Esophagus muscularis mucosa (tissue), 4 donors: ENCODE measurements around the gene ZNF385D. TPM values are rescaled to one million over a fixed set of nuclear protein-coding genes. Genes with fewer than 3 reads are reported as not detected.

ENCODE experiments used
- DNase-seq: peaks from one replicate; pipeline ENCODE4 v3.0.0-alpha.2; 2017; ENCODE audit errors: extremely low spot score
- H3K27ac ChIP-seq, 4 donors: fragments of 200-600 bp; sonication (generic); replicated peaks in 1 of 4; 1 replicate in 3 of 4; 2 replicates in 1 of 4; pipeline ENCODE4 v1.5.1; 2016 to 2019; ENCODE audit warnings: mild to moderate bottlenecking in 1 of 4
- H3K27me3 ChIP-seq, 4 donors: fragments of 200-600 bp; sonication (generic); one replicate each; pipeline versions ENCODE4 v1.5.1 to v1.6.0; 2016 to 2019
- H3K36me3 ChIP-seq, 4 donors: fragments of 200-600 bp; sonication (generic); one replicate each; pipeline ENCODE4 v1.5.1; 2016 to 2019
- H3K4me1 ChIP-seq, 4 donors: fragments of 200-600 bp; sonication (generic); one replicate each; pipeline ENCODE4 v1.5.1; 2016 to 2019
- H3K4me3 ChIP-seq, 4 donors: fragments of 200-600 bp; sonication (generic); 1 replicate in 2 of 4; 2 replicates in 2 of 4; pipeline ENCODE4 v1.5.1; 2016 to 2019; ENCODE audit warnings: mild to moderate bottlenecking in 4 of 4, moderate library complexity in 1 of 4
- H3K9me3 ChIP-seq, 4 donors: fragments of 200-600 bp; sonication (generic); 1 replicate in 3 of 4; 2 replicates in 1 of 4; pipeline ENCODE4 v1.5.1; 2016 to 2019
- CTCF ChIP-seq, 3 experiments: fragments of 200-600 bp in 2 of 3; fragments of 450-650 bp in 1 of 3; sonication (generic) in 2 of 3; IDR thresholded peaks; one replicate each; pipeline ENCODE4 v1.5.1; 2017 to 2019; ENCODE audit warnings: antibody characterized with exemption in 3 of 3, mild to moderate bottlenecking in 2 of 3, moderate library complexity in 1 of 3
- EP300 ChIP-seq: sonication (generic); formaldehyde crosslinking; IDR thresholded peaks from one replicate; pipeline ENCODE4 v1.6.1; 2017; ENCODE audit warnings: antibody characterized with exemption
- POLR2A ChIP-seq: fragments of 450-650 bp; IDR thresholded peaks from one replicate; pipeline ENCODE4 v1.6.1; 2017; ENCODE audit warnings: antibody characterized with exemption, moderate library complexity, mild to moderate bottlenecking, low read depth
- POLR2AphosphoS5 ChIP-seq, 2 donors: sonication (generic); formaldehyde crosslinking; IDR thresholded peaks; one replicate each; pipeline ENCODE4 v1.6.1; 2017; ENCODE audit warnings: antibody characterized with exemption in 2 of 2
- WGBS: methylation state at CpG from one replicate; pipeline ENCODE4 v1.1.5; 2018; 5-methylcytosine and 5-hydroxymethylcytosine counted together
- intact Hi-C: fragments of 100-400 bp; cut with DNase I; formaldehyde crosslinking; loops from one replicate; pipeline ENCODE4 v1.15.1; 2023
- total RNA-seq, 4 donors: library from RNA; depleted of rRNA; stranded (reverse); fragments of >200 nt; gene quantifications; one replicate each; pipeline versions ENCODE4 v1.1.0 to v1.2.1, GENCODE V29; 2016

Gene ZNF385D
- total RNA-seq, 4 donors from 2014 or later, result 7.7 to 11.2 (median 8.2) TPM

GRCh38 chr3:21377071-21377769 is 373.8 kb downstream of the ZNF385D start:
- no peak for TF ChIP-seq POLR2AphosphoS5 (IDR thresholded peaks at IDR 0.05)
- no peak for TF ChIP-seq POLR2A
- no peak for TF ChIP-seq CTCF (IDR thresholded peaks at IDR 0.05)
- TF ChIP-seq EP300, result no peak
- H3K27ac ChIP-seq, result no peak overlapping the region

GRCh38 chr3:21372316-21372715 is 378.7 kb downstream of the ZNF385D start:
- no peak for TF ChIP-seq POLR2A
- no peak for TF ChIP-seq POLR2AphosphoS5 (IDR thresholded peaks at IDR 0.05)
- 68% methylated on average over 5 of the region's 5 CpGs for WGBS
- intact Hi-C loops, result no loop called here

More at GRCh38 chr3:21377071-21377769, 373.8 kb downstream of the ZNF385D start:
- no peaks in the 10 kb centered on the region for H3K27me3 ChIP-seq
- intact Hi-C loops, result no loop called here
- H3K4me3 ChIP-seq, result no peak overlapping the region
- DNase-seq, result no peak
- no peaks in the 10 kb centered on the region for H3K36me3 ChIP-seq
- H3K9me3 ChIP-seq, result no peaks in the 10 kb centered on the region
- H3K4me1 ChIP-seq, result no peaks in the 10 kb centered on the region

More at GRCh38 chr3:21372316-21372715, 378.7 kb downstream of the ZNF385D start:
- no peak for DNase-seq
- Histone ChIP-seq H3K4me3 (no peak overlapping the region), H3K9me3 (no peaks in the 10 kb centered on the region), H3K4me1 (no peaks in the 10 kb centered on the region), H3K27me3 (no peaks in the 10 kb centered on the region), H3K36me3 (no peaks in the 10 kb centered on the region), H3K27ac (no peak overlapping the region)
